H9 (cell line): ENCODE results near the gene SLC16A3. TPM values are rescaled to one million over a fixed set of nuclear protein-coding genes. Genes with fewer than 3 reads are reported as not detected.

Experiments used
- DNase-seq: peaks from one replicate; pipeline ENCODE4 v3.0.0-alpha.2; 2017
- H2AFZ ChIP-seq: one replicate; pipeline ENCODE4 v1.6.1; 2013; ENCODE audit warnings: mild to moderate bottlenecking, low read length, control low read depth, moderate library complexity
- H2AK5ac ChIP-seq: 2 replicates; pipeline ENCODE4 v1.6.1; 2013; ENCODE audit warnings: low read length, control low read depth, mixed read lengths; ENCODE audit not compliant: insufficient read length
- H2BK120ac ChIP-seq: one replicate; pipeline ENCODE4 v1.6.1; 2013; ENCODE audit warnings: low read depth, mild to moderate bottlenecking, low read length, control low read depth, inconsistent platforms; ENCODE audit not compliant: poor library complexity, severe bottlenecking
- H2BK12ac ChIP-seq: 2 replicates; pipeline ENCODE4 v1.6.1; 2013; ENCODE audit warnings: low read length, control low read depth, mixed read lengths, low read depth; ENCODE audit not compliant: insufficient read length
- H2BK15ac ChIP-seq: 2 replicates; pipeline ENCODE4 v1.6.1; 2013; ENCODE audit warnings: low read depth, low read length, control low read depth
- H2BK20ac ChIP-seq: one replicate; pipeline ENCODE4 v1.6.1; 2013; ENCODE audit warnings: low read depth, mild to moderate bottlenecking, low read length, control low read depth, inconsistent platforms; ENCODE audit not compliant: poor library complexity, severe bottlenecking
- H2BK5ac ChIP-seq: 2 replicates; pipeline ENCODE4 v1.6.1; 2013; ENCODE audit warnings: low read length, control low read depth, mixed read lengths; ENCODE audit not compliant: insufficient read length
- H3K14ac ChIP-seq: 2 replicates; pipeline ENCODE4 v1.6.1; 2013; ENCODE audit warnings: low read length, control low read depth; ENCODE audit not compliant: insufficient read depth
- H3K18ac ChIP-seq: 2 replicates; pipeline ENCODE4 v1.6.1; 2013; ENCODE audit warnings: low read depth, mild to moderate bottlenecking, mixed read lengths, low read length, control low read depth; ENCODE audit not compliant: insufficient read length
- H3K23ac ChIP-seq: 2 replicates; pipeline ENCODE4 v1.6.1; 2013; ENCODE audit warnings: low read length, control low read depth, mixed read lengths, low read depth; ENCODE audit not compliant: insufficient read length
- H3K23me2 ChIP-seq: 2 replicates; pipeline ENCODE4 v1.6.1; 2013; ENCODE audit warnings: low read depth, mild to moderate bottlenecking, mixed read lengths, low read length, control low read depth; ENCODE audit not compliant: insufficient read length, poor library complexity, severe bottlenecking
- H3K27ac ChIP-seq: 2 replicates; pipeline ENCODE4 v1.5.1; 2013; ENCODE audit warnings: low read length, control low read depth, mixed read lengths, low read depth; ENCODE audit not compliant: insufficient read length
- H3K27me3 ChIP-seq: 2 replicates; pipeline ENCODE4 v1.6.1; 2013; ENCODE audit warnings: low read length, control low read depth, inconsistent platforms; ENCODE audit not compliant: insufficient read depth
- H3K4ac ChIP-seq: 2 replicates; pipeline ENCODE4 v1.6.1; 2013; ENCODE audit warnings: low read depth, mild to moderate bottlenecking, control low read depth, inconsistent platforms, low read length, moderate library complexity
- H3K4me1 ChIP-seq: 2 replicates; pipeline ENCODE4 v1.6.1; 2013; ENCODE audit warnings: low read length, control low read depth, inconsistent platforms; ENCODE audit not compliant: insufficient read depth
- H3K4me2 ChIP-seq: 2 replicates; pipeline ENCODE4 v1.6.1; 2013; ENCODE audit warnings: low read length, control low read depth, mixed read lengths; ENCODE audit not compliant: insufficient read length, insufficient read depth
- H3K56ac ChIP-seq: 2 replicates; pipeline ENCODE4 v1.6.1; 2013; ENCODE audit warnings: low read depth, mild to moderate bottlenecking, mixed read lengths, low read length, control low read depth; ENCODE audit not compliant: insufficient read length
- H3K79me1 ChIP-seq: 2 replicates; pipeline ENCODE4 v1.6.1; 2013; ENCODE audit warnings: low read depth, mild to moderate bottlenecking, moderate library complexity, low read length, control low read depth, inconsistent platforms; ENCODE audit not compliant: insufficient read depth, poor library complexity, severe bottlenecking
- H3K79me2 ChIP-seq: 2 replicates; pipeline ENCODE4 v1.6.1; 2013; ENCODE audit warnings: low read length, control low read depth, inconsistent platforms; ENCODE audit not compliant: insufficient read depth
- H3K9ac ChIP-seq: 2 replicates; pipeline ENCODE4 v1.6.1; 2013; ENCODE audit warnings: low read length, control low read depth, mixed read lengths; ENCODE audit not compliant: insufficient read length; ENCODE audit errors: extremely low read depth
- H3K9me3 ChIP-seq: one replicate; pipeline ENCODE4 v1.6.1; 2013; ENCODE audit warnings: low read depth, low read length, inconsistent platforms; ENCODE audit not compliant: control insufficient read depth
- H3T11ph ChIP-seq: one replicate; pipeline ENCODE4 v1.6.1; 2013; ENCODE audit warnings: mild to moderate bottlenecking, low read length, control low read depth, inconsistent platforms
- H4K20me1 ChIP-seq: one replicate; pipeline ENCODE4 v1.6.1; 2013; ENCODE audit not compliant: control insufficient read depth, insufficient read length, insufficient read depth
- H4K5ac ChIP-seq: 2 replicates; pipeline ENCODE4 v1.6.1; 2013; ENCODE audit warnings: low read depth, mild to moderate bottlenecking, mixed read lengths, low read length, control low read depth; ENCODE audit not compliant: insufficient read length
- H4K8ac ChIP-seq: replicated peaks from 2 replicates; pipeline ENCODE4 v1.6.1; 2013; ENCODE audit warnings: low read length, control low read depth, mixed read lengths, low read depth; ENCODE audit not compliant: insufficient read length
- H4K91ac ChIP-seq: 2 replicates; pipeline ENCODE4 v1.6.1; 2013; ENCODE audit warnings: low read depth, mild to moderate bottlenecking, moderate library complexity, mixed read lengths, low read length, control low read depth; ENCODE audit not compliant: insufficient read length
- H3K27ac Mint-ChIP-seq, 3 experiments: 2 replicates in 2 of 3; 3 replicates in 1 of 3; pipeline ENCODE4 v1.8.0; 2020 to 2021; ENCODE audit warnings: mixed read lengths in 3 of 3, mild to moderate bottlenecking in 1 of 3, moderate library complexity in 1 of 3
- H3K27me3 Mint-ChIP-seq: 2 replicates; pipeline ENCODE4 v1.8.0; 2021; ENCODE audit warnings: low read depth, mild to moderate bottlenecking, moderate library complexity, mixed read lengths
- H3K36me3 Mint-ChIP-seq, 3 experiments: 2 replicates in 2 of 3; 3 replicates in 1 of 3; pipeline ENCODE4 v1.8.0; 2020 to 2021; ENCODE audit warnings: low read depth in 3 of 3, mixed read lengths in 3 of 3; ENCODE audit not compliant: insufficient read depth in 1 of 3
- H3K4me1 Mint-ChIP-seq, 2 experiments: 2 replicates each; pipeline ENCODE4 v1.8.0; 2020; ENCODE audit warnings: mixed read lengths in 2 of 2
- H3K4me3 Mint-ChIP-seq, 2 experiments: 2 replicates in 1 of 2; 3 replicates in 1 of 2; pipeline ENCODE4 v1.8.0; 2020 to 2021; ENCODE audit warnings: mild to moderate bottlenecking in 2 of 2, mixed read lengths in 2 of 2, moderate library complexity in 1 of 2
- H3K9me3 Mint-ChIP-seq, 2 experiments: 2 replicates in 1 of 2; 3 replicates in 1 of 2; pipeline ENCODE4 v1.8.0; 2020; ENCODE audit warnings: mild to moderate bottlenecking in 2 of 2, mixed read lengths in 2 of 2, moderate library complexity in 1 of 2
- CTCF ChIP-seq: fragments of 200-600 bp; sonication (generic); conservative IDR thresholded peaks from 3 replicates; pipeline ENCODE4 v1.8.0; 2021; ENCODE audit warnings: antibody characterized with exemption, mild to moderate bottlenecking
- WGBS: extraction: QIAGEN DNeasy Blood & Tissue Kit; methylation state at CpG from one replicate; pipeline ENCODE4 v1.1.7; 2013; ENCODE audit warnings: missing lambda C conversion rate, low lambda C conversion rate, mixed read lengths; ENCODE audit not compliant: insufficient read length; ENCODE audit errors: extremely low coverage; 5-methylcytosine and 5-hydroxymethylcytosine counted together
- total RNA-seq: library from RNA; stranded (reverse); gene quantifications from 2 replicates; pipeline ENCODE4 v1.2.1, GENCODE V29; 2021

The SLC16A3 gene
- total RNA-seq, 1 experiment from 2014 or later: 28.4 TPM

GRCh38 chr17:82226809-82227628 is 1.8 kb upstream of the SLC16A3 start:
- no peak overlapping the region for H2BK120ac ChIP-seq
- H3K4ac ChIP-seq: no peak overlapping the region
- H3K27me3 ChIP-seq: peaks cover 22% of the 10 kb centered on the region; the same call in 1 of the 2 replicates
- no peak overlapping the region for H2BK5ac ChIP-seq
- no peak overlapping the region for H3K18ac ChIP-seq
- Mint-ChIP-seq H3K27me3 (peaks cover 57% of the 10 kb centered on the region), H3K4me1 (peaks cover 2 to 4% of the 10 kb centered on the region in 2 experiments; a peak in 3 of 4 replicates), H3K9me3 (0 out of 5 replicates have a peak, but pooled peaks cover 0 to 3% of the 10 kb centered on the region in 2 experiments), H3K27ac (no peak overlapping the region), H3K36me3 (no peaks in the 10 kb centered on the region; a peak in 1 of 7 replicates), H3K4me3 (no peak overlapping the region; a peak in 1 of 5 replicates)
- H3K4me2 ChIP-seq: no peak overlapping the region
- no peak overlapping the region for H4K8ac ChIP-seq
- no peak overlapping the region for H3T11ph ChIP-seq
- no peak overlapping the region for H3K14ac ChIP-seq
- H2BK15ac ChIP-seq: no peak overlapping the region
- no peaks in the 10 kb centered on the region for H3K79me2 ChIP-seq
- H4K20me1 ChIP-seq: peaks cover 2% of the 10 kb centered on the region
- no CpG with 5 or more reads among the region's 16 CpGs for WGBS
- no peak overlapping the region for H3K23ac ChIP-seq
- H4K91ac ChIP-seq: no peak overlapping the region
- no peak for TF ChIP-seq CTCF
- H2BK12ac ChIP-seq: no peak overlapping the region
- no peaks in the 10 kb centered on the region for H3K4me1 ChIP-seq
- no peak overlapping the region for H3K27ac ChIP-seq
- no peaks in the 10 kb centered on the region for H3K79me1 ChIP-seq
- no peak overlapping the region for H2BK20ac ChIP-seq
- H3K9me3 ChIP-seq: no peaks in the 10 kb centered on the region
- no peak overlapping the region for H2AFZ ChIP-seq
- DNase-seq: no peak
- no peak overlapping the region for H3K9ac ChIP-seq
- no peak overlapping the region for H3K56ac ChIP-seq
- no peak overlapping the region for H4K5ac ChIP-seq
- H2AK5ac ChIP-seq: no peak overlapping the region
- H3K23me2 ChIP-seq: peaks cover 11% of the 10 kb centered on the region
